Fibroblast of lung (primary cell): ENCODE results near the gene KCNAB2. TPM values are rescaled to one million over a fixed set of nuclear protein-coding genes. Genes with fewer than 3 reads are reported as not detected.

ENCODE experiments used
- DNase-seq, 2 donors: peaks; one replicate each; pipeline versions ENCODE4 v3.0.0 to v3.0.0-alpha.2; 2010; ENCODE audit warnings: low read depth in 2 of 2
- H2AFZ ChIP-seq: 2 replicates; pipeline ENCODE4 v1.5.1; 2012; ENCODE audit warnings: low read length, control low read depth, inconsistent platforms
- H3K27ac ChIP-seq: 2 replicates; pipeline ENCODE4 v1.5.1; 2011; ENCODE audit warnings: low read length, control low read depth; ENCODE audit not compliant: insufficient read depth
- H3K27me3 ChIP-seq: 2 replicates; pipeline ENCODE4 v1.5.1; 2011; ENCODE audit warnings: mild to moderate bottlenecking, low read length; ENCODE audit not compliant: control insufficient read depth, insufficient read depth
- H3K36me3 ChIP-seq: 2 replicates; pipeline ENCODE4 v1.5.1; 2011; ENCODE audit warnings: low read length; ENCODE audit not compliant: control insufficient read depth, insufficient read depth
- H3K4me1 ChIP-seq: 2 replicates; pipeline ENCODE4 v1.5.1; 2011; ENCODE audit warnings: low read length; ENCODE audit not compliant: control insufficient read depth, insufficient read depth; ENCODE audit errors: extremely low read depth
- H3K4me2 ChIP-seq: 2 replicates; pipeline ENCODE4 v1.5.1; 2011; ENCODE audit warnings: low read length, control low read depth; ENCODE audit not compliant: insufficient read depth; ENCODE audit errors: extremely low read depth
- H3K4me3 ChIP-seq, 4 experiments: fragments of 200-600 bp in 1 of 4; sonication (generic) in 1 of 4; replicated peaks in 1 of 4; 2 replicates each; pipeline ENCODE4 v1.5.1; 2011 to 2016; ENCODE audit warnings: low read length in 4 of 4, low read depth in 3 of 4, mild to moderate bottlenecking in 3 of 4, control low read depth in 2 of 4, inconsistent platforms in 1 of 4, mixed read lengths in 1 of 4; ENCODE audit not compliant: insufficient read depth in 1 of 4; ENCODE audit errors: control extremely low read depth in 1 of 4
- H3K79me2 ChIP-seq: 2 replicates; pipeline ENCODE4 v1.5.1; 2012; ENCODE audit warnings: mild to moderate bottlenecking, low read length, inconsistent platforms; ENCODE audit not compliant: control insufficient read depth, insufficient read depth
- H3K9ac ChIP-seq: 2 replicates; pipeline ENCODE4 v1.5.1; 2011; ENCODE audit warnings: mild to moderate bottlenecking, low read length, control low read depth; ENCODE audit not compliant: insufficient read depth
- H3K9me3 ChIP-seq: 2 replicates; pipeline ENCODE4 v1.5.1; 2012; ENCODE audit warnings: low read depth, low read length; ENCODE audit not compliant: control insufficient read depth, insufficient read depth
- H4K20me1 ChIP-seq: 2 replicates; pipeline ENCODE4 v1.5.1; 2011; ENCODE audit warnings: low read length; ENCODE audit not compliant: control insufficient read depth, insufficient read depth; ENCODE audit errors: extremely low read depth
- EZH2 ChIP-seq: IDR thresholded peaks from 2 replicates; pipeline ENCODE4 v1.5.1; 2012; ENCODE audit warnings: low read length, control low read depth, mild to moderate bottlenecking; ENCODE audit errors: missing control alignments
- polyA plus RNA-seq, 2 donors: library from polyadenylated mRNA; depleted of rRNA in 1 of 2; stranded (reverse) in 1 of 2; unstranded in 1 of 2; fragments of >200 nt; gene quantifications; 2 replicates each; pipeline ENCODE4 v1.2.1, GENCODE V29; 2011 to 2012; ENCODE audit warnings: missing spikeins in 1 of 2
- total RNA-seq: library from RNA; depleted of rRNA; stranded (reverse); fragments of >200 nt; gene quantifications from 2 replicates; pipeline ENCODE4 v1.2.1, GENCODE V29; 2014
- TF ChIP-seq, protein P1 (sequence below), 2 donors: IDR thresholded peaks in 1 of 2; conservative IDR thresholded peaks in 1 of 2; 1 replicate in 1 of 2; 2 replicates in 1 of 2; pipeline ENCODE4 v1.5.1; 2011 to 2012; ENCODE audit warnings: low read length in 2 of 2, control low read depth in 1 of 2, inconsistent platforms in 1 of 2, low read depth in 1 of 2, mild to moderate bottlenecking in 1 of 2

The KCNAB2 gene
- total and polyA plus RNA-seq, 2 donors (not counting 1 experiment from before 2014, with no cell fraction given): 2.2 to 2.5 TPM

DNA sequence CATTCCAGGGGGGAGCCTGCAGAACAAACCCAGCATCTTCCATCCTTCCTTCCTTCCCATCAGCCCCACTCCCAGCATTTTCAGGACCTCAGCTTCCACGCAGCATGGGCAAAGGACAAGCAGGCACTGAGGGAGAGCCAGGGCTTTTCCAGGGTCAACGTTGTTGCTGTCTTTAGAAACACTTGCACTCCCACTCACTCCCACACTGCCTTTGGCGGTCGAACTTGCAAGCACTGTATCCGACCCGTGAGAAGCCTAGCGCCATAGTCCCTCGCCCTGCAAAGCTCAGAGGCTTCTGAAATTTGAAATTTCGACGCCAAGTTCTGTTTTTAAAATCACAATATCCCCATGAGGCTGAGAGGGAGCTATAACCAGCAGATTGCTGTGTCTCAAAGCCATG lies 47.4 kb downstream of the KCNAB2 start:
- Histone ChIP-seq H3K27me3 (no peaks in the 10 kb centered on the region), H3K27ac (no peak overlapping the region), H3K36me3 (no peaks in the 10 kb centered on the region), H2AFZ (no peak overlapping the region), H3K4me3 (no peak overlapping the region), H3K9ac (no peak overlapping the region), H4K20me1 (no peaks in the 10 kb centered on the region), H3K79me2 (no peaks in the 10 kb centered on the region), H3K9me3 (no peaks in the 10 kb centered on the region), H3K4me2 (no peak overlapping the region), H3K4me1 (no peaks in the 10 kb centered on the region)
- TF ChIP-seq EZH2: no peak
- TF ChIP-seq, protein P1, sequence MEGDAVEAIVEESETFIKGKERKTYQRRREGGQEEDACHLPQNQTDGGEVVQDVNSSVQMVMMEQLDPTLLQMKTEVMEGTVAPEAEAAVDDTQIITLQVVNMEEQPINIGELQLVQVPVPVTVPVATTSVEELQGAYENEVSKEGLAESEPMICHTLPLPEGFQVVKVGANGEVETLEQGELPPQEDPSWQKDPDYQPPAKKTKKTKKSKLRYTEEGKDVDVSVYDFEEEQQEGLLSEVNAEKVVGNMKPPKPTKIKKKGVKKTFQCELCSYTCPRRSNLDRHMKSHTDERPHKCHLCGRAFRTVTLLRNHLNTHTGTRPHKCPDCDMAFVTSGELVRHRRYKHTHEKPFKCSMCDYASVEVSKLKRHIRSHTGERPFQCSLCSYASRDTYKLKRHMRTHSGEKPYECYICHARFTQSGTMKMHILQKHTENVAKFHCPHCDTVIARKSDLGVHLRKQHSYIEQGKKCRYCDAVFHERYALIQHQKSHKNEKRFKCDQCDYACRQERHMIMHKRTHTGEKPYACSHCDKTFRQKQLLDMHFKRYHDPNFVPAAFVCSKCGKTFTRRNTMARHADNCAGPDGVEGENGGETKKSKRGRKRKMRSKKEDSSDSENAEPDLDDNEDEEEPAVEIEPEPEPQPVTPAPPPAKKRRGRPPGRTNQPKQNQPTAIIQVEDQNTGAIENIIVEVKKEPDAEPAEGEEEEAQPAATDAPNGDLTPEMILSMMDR (conservative IDR thresholded peaks at IDR 0.05 in 1 of 2, IDR thresholded peaks at IDR 0.05 in 1 of 2; ENCODE audit: low read depth in 1 of 2, low read length in 2 of 2): no peak
- DNase-seq: no peak

DNA sequence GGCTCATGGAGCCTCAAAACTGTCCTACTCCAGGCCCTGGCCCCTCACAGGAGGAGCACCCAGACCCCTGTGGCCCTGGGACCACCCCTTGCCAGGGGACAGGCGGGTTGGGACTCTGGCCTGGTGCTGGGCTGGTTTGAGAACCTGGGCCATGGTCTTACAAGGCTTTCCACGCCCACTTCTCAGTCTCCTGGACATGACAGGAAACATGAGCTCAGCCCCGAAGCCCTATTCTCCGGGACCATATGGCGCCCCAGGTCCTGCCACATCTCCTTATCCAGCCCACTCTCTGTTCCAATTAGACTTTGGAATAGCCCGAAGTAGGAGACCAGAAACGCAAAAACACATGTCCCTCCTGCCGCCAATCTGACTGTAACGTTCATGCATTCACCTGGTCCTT lies 47.9 kb downstream of the KCNAB2 start:
- Histone ChIP-seq H3K4me1 (no peaks in the 10 kb centered on the region), H3K27me3 (no peaks in the 10 kb centered on the region), H3K79me2 (no peaks in the 10 kb centered on the region), H4K20me1 (no peaks in the 10 kb centered on the region), H2AFZ (no peak overlapping the region), H3K9me3 (no peaks in the 10 kb centered on the region), H3K4me3 (no peak overlapping the region), H3K27ac (no peak overlapping the region), H3K9ac (no peak overlapping the region), H3K36me3 (no peaks in the 10 kb centered on the region), H3K4me2 (no peak overlapping the region)
- DNase-seq: no peak
- TF ChIP-seq EZH2: no peak
- TF ChIP-seq, protein P1 (conservative IDR thresholded peaks at IDR 0.05 in 1 of 2, IDR thresholded peaks at IDR 0.05 in 1 of 2; ENCODE audit: low read depth in 1 of 2, low read length in 2 of 2): no peak

DNA sequence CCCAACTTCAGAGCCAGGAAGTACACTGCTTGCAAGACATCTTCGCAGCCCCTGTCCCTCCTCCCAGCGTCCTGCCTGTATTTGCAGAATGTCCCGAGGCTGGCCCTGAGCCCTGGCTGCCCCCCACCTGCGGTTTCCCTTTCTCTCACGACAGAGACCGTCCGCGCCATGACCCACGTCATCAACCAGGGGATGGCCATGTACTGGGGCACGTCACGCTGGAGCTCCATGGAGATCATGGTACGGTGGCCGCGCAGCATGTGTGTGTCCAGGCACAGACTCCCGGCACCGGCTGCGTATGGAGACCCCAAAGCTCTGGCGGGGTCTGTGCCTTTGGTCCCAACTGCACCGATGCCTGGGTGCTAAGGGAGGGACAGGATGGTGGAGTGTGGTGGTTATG lies 48.6 kb downstream of the KCNAB2 start:
- Histone ChIP-seq H3K4me2 (no peak overlapping the region), H3K4me3 (no peak overlapping the region), H3K79me2 (no peaks in the 10 kb centered on the region), H2AFZ (no peak overlapping the region), H4K20me1 (no peaks in the 10 kb centered on the region), H3K9ac (no peak overlapping the region), H3K27ac (no peak overlapping the region), H3K4me1 (no peaks in the 10 kb centered on the region), H3K36me3 (no peaks in the 10 kb centered on the region), H3K9me3 (no peaks in the 10 kb centered on the region), H3K27me3 (no peaks in the 10 kb centered on the region)
- no peak for TF ChIP-seq EZH2
- TF ChIP-seq, protein P1 (conservative IDR thresholded peaks at IDR 0.05 in 1 of 2, IDR thresholded peaks at IDR 0.05 in 1 of 2; ENCODE audit: low read depth in 1 of 2, low read length in 2 of 2): no peak
- DNase-seq: no peak
